Cortex of kidney (tissue), 1 donor: Measurements from ENCODE around the gene TMEM179.
"Not testable (repeated sequence)": the region's sequence is repeated elsewhere in the genome, so short reads cannot be mapped to it uniquely, and the experiment has no call there.

ENCODE experiments used
- DNase-seq: peaks from one replicate; lab custom pipeline; 2025; lab: John Stamatoyannopoulos, UW

TMEM179 gene

GRCh38 chr14:104637546-104638003 lies 33.0 kb upstream of the TMEM179 start:
- no peak for DNase-seq

- DNase-seq = not testable (repeated sequence)
Measured at GRCh38 chr14:104636846-104637545, 32.4 kb upstream of the TMEM179 start.

- DNase-seq = no peak
Measured at GRCh38 chr14:104636131-104636530, 31.6 kb upstream of the TMEM179 start.

GRCh38 chr14:104635717-104636116 lies 31.1 kb upstream of the TMEM179 start:
- no peak for DNase-seq

- no peak for DNase-seq
Measured at GRCh38 chr14:104634886-104635570, 30.5 kb upstream of the TMEM179 start.

GRCh38 chr14:104634138-104634760 lies 29.7 kb upstream of the TMEM179 start:
- no peak for DNase-seq

GRCh38 chr14:104633276-104634137 lies 28.9 kb upstream of the TMEM179 start:
- no peak for DNase-seq

- DNase-seq = no peak
Measured at GRCh38 chr14:104632781-104633180, 28.2 kb upstream of the TMEM179 start.

- DNase-seq = no peak
Measured at GRCh38 chr14:104624939-104625338, 20.4 kb upstream of the TMEM179 start.

- no peak for DNase-seq
Measured at GRCh38 chr14:104614126-104614812, 9.7 kb upstream of the TMEM179 start.

- DNase-seq = no peak
Measured at GRCh38 chr14:104611881-104612280, 7.3 kb upstream of the TMEM179 start.

- DNase-seq = no peak
Measured at GRCh38 chr14:104610749-104611310, 6.3 kb upstream of the TMEM179 start.

- DNase-seq = no peak
Measured at GRCh38 chr14:104609666-104610065, 5.1 kb upstream of the TMEM179 start.

- no peak for DNase-seq
Measured at GRCh38 chr14:104603711-104604401, 716 bp downstream of the TMEM179 start.

GRCh38 chr14:104602933-104603325 lies 1.6 kb downstream of the TMEM179 start:
- no peak for DNase-seq

GRCh38 chr14:104602315-104602932 lies 2.1 kb downstream of the TMEM179 start:
- no peak for DNase-seq

- no peak for DNase-seq
Measured at GRCh38 chr14:104601786-104602185, 2.8 kb downstream of the TMEM179 start.

- no peak for DNase-seq
Measured at GRCh38 chr14:104600805-104601204, 3.8 kb downstream of the TMEM179 start.

GRCh38 chr14:104600141-104600643 lies 4.4 kb downstream of the TMEM179 start:
- DNase-seq = no peak

- DNase-seq = no peak
Measured at GRCh38 chr14:104599446-104599845, 5.1 kb downstream of the TMEM179 start.
